ENCODE measurements around the gene COPZ1. TPM values are rescaled to one million over a fixed set of nuclear protein-coding genes. Genes with fewer than 3 reads are reported as not detected.

Gene COPZ1
- total and polyA plus RNA-seq, 9 of the 15 experiments (the other 6 are each of a cell fraction or from before 2014, with no cell fraction given): 137 to 487 (median 233) TPM

DNA sequence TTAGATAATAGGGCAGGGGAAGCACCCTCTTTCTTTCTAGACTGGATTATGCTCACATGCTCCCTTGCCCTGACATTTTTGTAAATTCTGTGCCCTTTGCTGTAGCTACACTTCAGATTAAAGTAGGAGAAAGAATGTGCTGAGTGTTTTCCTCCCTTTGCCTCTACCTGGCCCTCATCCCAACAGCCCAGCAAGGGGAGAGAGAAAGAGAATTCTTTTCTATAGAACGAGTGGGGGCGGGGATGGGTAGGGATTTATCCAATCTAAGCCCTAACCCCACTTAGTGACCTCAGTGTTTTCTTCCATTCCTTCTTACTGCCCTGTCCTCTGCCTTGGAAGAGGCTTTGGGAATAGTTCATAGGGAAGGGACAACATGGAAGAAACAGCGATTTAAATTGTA is 25.8 kb downstream of the COPZ1 start:
- H3K9me3 ChIP-seq (replicated peaks; ENCODE audit: control insufficient read depth, insufficient read depth, low read depth, low read length): no peaks in the 10 kb centered on the region
- POLR2A ChIA-PET: interaction anchor here (0.5 to 5.6 kb wide), 8 partner anchors 9 to 770 kb away, joined by 3 to 43 read pairs (median 3); no protein-coding TSS in a partner anchor

DNA sequence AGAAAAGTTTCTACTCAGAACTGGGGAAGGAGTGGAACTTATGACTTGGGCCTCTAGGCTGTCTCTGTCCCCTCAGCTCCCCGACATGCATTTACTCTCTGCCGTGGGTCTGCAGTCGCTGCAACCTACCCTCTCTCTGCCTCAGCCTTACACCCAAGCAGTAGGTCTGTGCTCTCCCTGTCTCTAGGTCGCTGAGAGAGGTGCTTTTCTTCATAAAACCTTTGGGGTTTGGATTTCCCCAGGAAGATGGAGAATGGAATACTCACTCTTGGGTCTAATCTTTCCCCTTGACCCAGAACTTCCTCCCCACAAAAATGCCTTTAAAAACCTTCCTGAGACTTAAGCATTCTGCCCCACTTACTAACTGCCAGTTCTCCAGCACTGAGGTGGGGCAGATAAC is 26.4 kb downstream of the COPZ1 start:
- BruUV-seq (replicated peaks): TSS peak; percentile 79

More for the DNA sequence above, 25.8 kb downstream of the COPZ1 start:
- Histone ChIP-seq H2AFZ (ENCODE audit: low read depth, low read length) (no peak overlapping the region), H3K9ac (ENCODE audit: insufficient read depth in 1 of 2, low read depth in 2 of 2, low read length in 2 of 2) (no peak overlapping the region), H3K4me1 (replicated peaks in 1 of 2; ENCODE audit: control insufficient read depth in 2 of 2, insufficient read depth in 2 of 2, low read length in 2 of 2) (peaks cover 31 to 37% of the 10 kb centered on the region in 2 experiments), H3K4me3 (no peak overlapping the region), H3K9me1 (ENCODE audit: control insufficient read depth, insufficient read depth, low read length) (no peaks in the 10 kb centered on the region), H3K4me2 (ENCODE audit: insufficient read depth, low read length) (no peak overlapping the region), H3K27ac (ENCODE audit: extremely low read depth, low read depth, low read length) (no peak overlapping the region), H4K20me1 (replicated peaks; ENCODE audit: control insufficient read depth, insufficient read depth, low read length) (no peaks in the 10 kb centered on the region), H3K27me3 (ENCODE audit: control insufficient read depth in 2 of 2, insufficient read depth in 2 of 2, low read length in 2 of 2) (no peaks in the 10 kb centered on the region), H3K79me2 (ENCODE audit: control insufficient read depth, insufficient read depth, low read length) (no peaks in the 10 kb centered on the region), H3K36me3 (ENCODE audit: control insufficient read depth, insufficient read depth, low read length) (peaks cover 62% of the 10 kb centered on the region)
- TF ChIP-seq ETS2 (tag; IDR thresholded peaks at IDR 0.05; ENCODE audit: borderline replicate concordance, poor library complexity, severe bottlenecking) (no peak), ZNF76 (CRISPR knock-in tag; IDR thresholded peaks at IDR 0.05; ENCODE audit: borderline replicate concordance) (no peak), TEAD1 (CRISPR knock-in tag; IDR thresholded peaks at IDR 0.05) (no peak), LCOR (CRISPR knock-in tag; IDR thresholded peaks at IDR 0.05) (no peak)
- BruUV-seq (replicated peaks): no TSS peak
- intact Hi-C loops (cut with micrococcal nuclease): no loop called here
- ATAC-seq (no peak), DNase-seq (ENCODE audit: extremely low read depth in 1 of 4, low spot score in 3 of 4) (no peak), FAIRE-seq (no peak)
- CTCF ChIA-PET (ENCODE audit: low intra/inter-chr PET ratio): no interaction called here
- 48% methylated on average over 3 of the region's 3 CpGs for whole genome bisulfite sequencing (ENCODE audit: insufficient coverage, low coverage, missing lambda C conversion rate)
- in situ Hi-C loops (cut with MboI): no loop called here

More for the DNA sequence above, 26.4 kb downstream of the COPZ1 start:
- Histone ChIP-seq H3K27ac (ENCODE audit: extremely low read depth, low read depth, low read length) (peak overlapping the region; percentile 58; the same call in 2 of the 3 replicates), H3K36me3 (ENCODE audit: control insufficient read depth, insufficient read depth, low read length) (peaks cover 58% of the 10 kb centered on the region), H3K4me1 (replicated peaks in 1 of 2; ENCODE audit: control insufficient read depth in 2 of 2, insufficient read depth in 2 of 2, low read length in 2 of 2) (peaks cover 32 to 43% of the 10 kb centered on the region in 2 experiments), H4K20me1 (replicated peaks; ENCODE audit: control insufficient read depth, insufficient read depth, low read length) (no peaks in the 10 kb centered on the region), H3K4me2 (ENCODE audit: insufficient read depth, low read length) (no peak overlapping the region), H3K79me2 (ENCODE audit: control insufficient read depth, insufficient read depth, low read length) (no peaks in the 10 kb centered on the region), H2AFZ (ENCODE audit: low read depth, low read length) (no peak overlapping the region), H3K9me1 (ENCODE audit: control insufficient read depth, insufficient read depth, low read length) (no peaks in the 10 kb centered on the region), H3K9me3 (replicated peaks; ENCODE audit: control insufficient read depth, insufficient read depth, low read depth, low read length) (no peaks in the 10 kb centered on the region), H3K9ac (ENCODE audit: insufficient read depth in 1 of 2, low read depth in 2 of 2, low read length in 2 of 2) (peak overlapping the region in 1 of 2 experiments; percentile 73; a peak in 1 of 4 replicates), H3K27me3 (ENCODE audit: control insufficient read depth in 2 of 2, insufficient read depth in 2 of 2, low read length in 2 of 2) (no peaks in the 10 kb centered on the region), H3K4me3 (no peak overlapping the region)
- peak; percentile 7; the same call in 2 of the 3 replicates for ATAC-seq
- CTCF ChIA-PET (ENCODE audit: low intra/inter-chr PET ratio): no interaction called here
- intact Hi-C loops (cut with micrococcal nuclease) (no loop called here), in situ Hi-C loops (cut with MboI) (no loop called here)
- FAIRE-seq: peak; percentile 48
- POLR2A ChIA-PET: interaction anchor here (0.7 to 5.6 kb wide), 5 partner anchors 8 to 56 kb away, joined by 3 to 43 read pairs (median 3); no protein-coding TSS in a partner anchor
- 63% methylated on average over 4 of the region's 4 CpGs for WGBS (ENCODE audit: insufficient coverage, low coverage, missing lambda C conversion rate)
- DNase-seq (ENCODE audit: extremely low read depth in 1 of 4, low spot score in 3 of 4): no peak
- TF ChIP-seq NFXL1 (CRISPR knock-in tag; IDR thresholded peaks at IDR 0.05) (no peak), ERF (CRISPR knock-in tag; IDR thresholded peaks at IDR 0.05) (no peak), TRIM24 (IDR thresholded peaks at IDR 0.05) (no peak), ZNF12 (CRISPR knock-in tag; IDR thresholded peaks at IDR 0.05) (no peak), NR1H2 (CRISPR knock-in tag; IDR thresholded peaks at IDR 0.05) (no peak), HSF4 (CRISPR knock-in tag; IDR thresholded peaks at IDR 0.05; ENCODE audit: borderline replicate concordance) (no peak)
- TF ChIP-seq, protein P1, sequence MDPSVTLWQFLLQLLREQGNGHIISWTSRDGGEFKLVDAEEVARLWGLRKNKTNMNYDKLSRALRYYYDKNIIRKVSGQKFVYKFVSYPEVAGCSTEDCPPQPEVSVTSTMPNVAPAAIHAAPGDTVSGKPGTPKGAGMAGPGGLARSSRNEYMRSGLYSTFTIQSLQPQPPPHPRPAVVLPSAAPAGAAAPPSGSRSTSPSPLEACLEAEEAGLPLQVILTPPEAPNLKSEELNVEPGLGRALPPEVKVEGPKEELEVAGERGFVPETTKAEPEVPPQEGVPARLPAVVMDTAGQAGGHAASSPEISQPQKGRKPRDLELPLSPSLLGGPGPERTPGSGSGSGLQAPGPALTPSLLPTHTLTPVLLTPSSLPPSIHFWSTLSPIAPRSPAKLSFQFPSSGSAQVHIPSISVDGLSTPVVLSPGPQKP (CRISPR knock-in tag; IDR thresholded peaks at IDR 0.05): no peak
